HepG2 (cell line): ENCODE results near the gene ARL8A. TPM values are rescaled to one million over a fixed set of nuclear protein-coding genes. Genes with fewer than 3 reads are reported as not detected.

Experiments used
- ATAC-seq: fragments of 200-7000 bp; cut with Tn5 transposase; 3 replicates; pipeline ENCODE4 v1.9.1; 2020; ENCODE audit warnings: mild to moderate bottlenecking, moderate library complexity
- BruUV-seq: library from RNA; stranded (reverse); fragments of 400-500 nt; replicated peaks from 2 replicates; lab custom pipeline; 2021; lab: Mats Ljungman, UMichigan
- CTCF ChIA-PET: fragments of 300-600 bp; formaldehyde crosslinking; extraction: SDS; loops from one replicate; lab custom pipeline; 2021; ENCODE audit warnings: low total read pairs, inconsistent platforms, low intra/inter-chr PET ratio; lab: Yijun Ruan, JAX
- POLR2A ChIA-PET: fragments of 350-600 bp; sonication (Branson Sonifier 250); formaldehyde crosslinking; loops from one replicate; lab custom pipeline; 2020; ENCODE audit warnings: antibody characterized with exemption, inconsistent platforms; lab: Yijun Ruan, JAX
- DNase-seq: peaks from one replicate; pipeline ENCODE4 v3.0.0-alpha.2; 2015; ENCODE audit warnings: low spot score
- FAIRE-seq: peaks from 3 replicates; lab custom pipeline; 2011; peaks lifted over from hg19 to GRCh38; lab: Jason Lieb, UNC
- H2AFZ ChIP-seq: one replicate; pipeline ENCODE4 v1.6.1; 2011; ENCODE audit warnings: low read length, inconsistent platforms
- H3K27ac ChIP-seq: fragments of 300-600 bp; 3 replicates; pipeline ENCODE4 v1.8.0; 2011; ENCODE audit warnings: mixed run types, mild to moderate bottlenecking, mixed read lengths, low read length, inconsistent platforms; ENCODE audit not compliant: insufficient read depth; ENCODE audit errors: extremely low read length
- H3K27me3 ChIP-seq, 2 experiments: fragments of 200-600 bp in 1 of 2; 2 replicates in 1 of 2; 3 replicates in 1 of 2; pipeline versions ENCODE4 v1.6.0 to v1.8.0; 2011; ENCODE audit warnings: low read length in 2 of 2, mild to moderate bottlenecking in 2 of 2, moderate library complexity in 2 of 2, inconsistent platforms in 1 of 2; ENCODE audit not compliant: insufficient read depth in 2 of 2, control insufficient read depth in 1 of 2
- H3K36me3 ChIP-seq, 2 experiments: fragments of 200-600 bp in 1 of 2; replicated peaks in 1 of 2; 2 replicates in 1 of 2; 3 replicates in 1 of 2; pipeline versions ENCODE4 v1.5.1 to v1.8.0; 2011; ENCODE audit warnings: low read length in 2 of 2, inconsistent platforms in 1 of 2; ENCODE audit not compliant: insufficient read depth in 2 of 2, control insufficient read depth in 1 of 2
- H3K4me1 ChIP-seq: 2 replicates; pipeline ENCODE4 v1.5.1; 2012; ENCODE audit warnings: low read length, inconsistent platforms; ENCODE audit not compliant: insufficient read depth
- H3K4me2 ChIP-seq: 2 replicates; pipeline ENCODE4 v1.6.0; 2011; ENCODE audit warnings: low read depth, low read length, inconsistent platforms
- H3K4me3 ChIP-seq, 3 experiments: fragments of 200-600 bp in 1 of 3; sonication (generic), shearing (Covaris generic) in 1 of 3; replicated peaks in 1 of 3; 2 replicates each; pipeline ENCODE4 v1.5.1; 2011 to 2016; ENCODE audit warnings: low read length in 3 of 3, inconsistent platforms in 2 of 3, low read depth in 2 of 3, mild to moderate bottlenecking in 2 of 3, control low read depth in 1 of 3, mixed read lengths in 1 of 3; ENCODE audit not compliant: insufficient read depth in 1 of 3
- H3K79me2 ChIP-seq: one replicate; pipeline ENCODE4 v1.6.1; 2011; ENCODE audit warnings: low read length, inconsistent platforms; ENCODE audit not compliant: insufficient read depth
- H3K9ac ChIP-seq: 2 replicates; pipeline ENCODE4 v1.6.0; 2011; ENCODE audit warnings: mild to moderate bottlenecking, low read depth, low read length, inconsistent platforms; ENCODE audit not compliant: insufficient read depth
- H3K9me3 ChIP-seq: 2 replicates; pipeline ENCODE4 v1.5.1; 2012; ENCODE audit warnings: mild to moderate bottlenecking, low read length
- H4K20me1 ChIP-seq: 2 replicates; pipeline ENCODE4 v1.6.0; 2011; ENCODE audit warnings: inconsistent platforms, mild to moderate bottlenecking, low read length, moderate library complexity; ENCODE audit not compliant: insufficient read depth
- ARHGAP35 ChIP-seq: sonication (generic); formaldehyde crosslinking; IDR thresholded peaks from 2 replicates; pipeline ENCODE4 v1.9.0; 2022; ENCODE audit warnings: mild to moderate bottlenecking, inconsistent platforms, moderate library complexity, missing genetic modification reagents, borderline replicate concordance
- ATF7 ChIP-seq, 2 experiments: fragments of 450-650 bp in 1 of 2; sonication (generic) in 1 of 2; formaldehyde crosslinking in 1 of 2; IDR thresholded peaks; 2 replicates each; pipeline versions ENCODE4 v1.4.0 to v1.6.1; 2016 to 2020; ENCODE audit warnings: antibody characterized with exemption in 1 of 2, mild to moderate bottlenecking in 1 of 2, missing genetic modification reagents in 1 of 2
- BRCA1 ChIP-seq: sonication (generic); formaldehyde crosslinking; IDR thresholded peaks from 2 replicates; pipeline ENCODE4 v1.4.0; 2020; ENCODE audit warnings: missing genetic modification reagents
- HNF1B ChIP-seq: sonication (generic); formaldehyde crosslinking; IDR thresholded peaks from 2 replicates; pipeline ENCODE4 v1.5.1; 2020; ENCODE audit warnings: mild to moderate bottlenecking, moderate library complexity, missing genetic modification reagents
- HNRNPL ChIP-seq: fragments of 200-400 bp; formaldehyde crosslinking; IDR thresholded peaks from 2 replicates; pipeline ENCODE4 v1.6.1; 2017; ENCODE audit warnings: mild to moderate bottlenecking, low read depth, low read length
- NBN ChIP-seq: fragments of 450-650 bp; conservative IDR thresholded peaks from 2 replicates; pipeline ENCODE4 v1.6.1; 2017
- NFE2 ChIP-seq: sonication (generic); formaldehyde crosslinking; IDR thresholded peaks from 2 replicates; pipeline ENCODE4 v1.4.0; 2020; ENCODE audit warnings: missing genetic modification reagents
- RBM39 ChIP-seq: fragments of 200-400 bp; formaldehyde crosslinking; IDR thresholded peaks from one replicate; pipeline ENCODE4 v1.6.1; 2018; ENCODE audit warnings: antibody characterized with exemption, mild to moderate bottlenecking, low read depth, low read length; ENCODE audit not compliant: poor library complexity, severe bottlenecking
- ZNF431 ChIP-seq: sonication (generic); formaldehyde crosslinking; IDR thresholded peaks from 2 replicates; pipeline ENCODE4 v1.9.0; 2022; ENCODE audit warnings: missing genetic modification reagents, low read depth, mild to moderate bottlenecking, borderline replicate concordance
- WGBS: methylation state at CpG from one replicate; pipeline ENCODE4 v1.1.6; 2017; ENCODE audit warnings: low lambda C conversion rate; 5-methylcytosine and 5-hydroxymethylcytosine counted together
- in situ Hi-C: cut with HindIII; loops from 2 replicates; pipeline ENCODE4 v1.10.0; 2017; ENCODE audit warnings: low pct_unique_long_range_greater_than_20kb; ENCODE audit not compliant: extremely low pct_ligation_motif_present
- intact Hi-C: fragments of 100-400 bp; cut with micrococcal nuclease; formaldehyde crosslinking; loops from one replicate; pipeline ENCODE4 v1.10.0; 2022; ENCODE audit not compliant: unreplicated experiment
- polyA plus RNA-seq, 8 experiments: library from polyadenylated mRNA; depleted of rRNA in 3 of 8; stranded (reverse) in 7 of 8; unstranded in 1 of 8; fragments of >200 nt; fragmentation: Illumina TruSeq in 4 of 8; extraction: Trizol in 4 of 8; gene quantifications; 2 replicates each; pipeline versions ENCODE4 v1.2.1 to v1.2.3, GENCODE V29; 2011 to 2016; ENCODE audit warnings: low read depth in 4 of 8, missing spikeins in 1 of 8, mixed read lengths in 1 of 8; ENCODE audit not compliant: insufficient read depth in 1 of 8
- total RNA-seq, 5 experiments: library from RNA; depleted of rRNA; stranded (reverse); fragments of >200 nt; fragmentation: Illumina TruSeq; extraction: Trizol; gene quantifications; 2 replicates each; pipeline ENCODE4 v1.2.3, GENCODE V29; 2016; ENCODE audit warnings: low read depth in 1 of 5

The ARL8A gene
- total and polyA plus RNA-seq, 2 of the 13 experiments (the other 11 are each of a cell fraction or from before 2014, with no cell fraction given), result 2.7 to 23.4 TPM

GRCh38 chr1:202160377-202160940 lies 15.9 kb upstream of the ARL8A start, which contains the start of gene PTPN7:
TSS of gene PTPN7 (minus strand) at chr1:202160602. CDS start at chr1:202159402, 1,200 bp downstream.
- ATAC-seq, result no peak

More at GRCh38 chr1:202160377-202160940, 15.9 kb upstream of the ARL8A start, which contains the start of gene PTPN7:
- H3K27me3 ChIP-seq, result peaks cover 10 to 65% of the 10 kb centered on the region in 2 experiments; a peak in 4 of 5 replicates
- H3K27ac ChIP-seq, result no peak within 1 kb of the TSS
- TF ChIP-seq RBM39, result peak; percentile 22
- no peak for TF ChIP-seq HNF1B (CRISPR knock-in tag)
- TF ChIP-seq NFE2 (CRISPR knock-in tag), result no peak
- 0 out of 2 replicates have a peak, but pooled peaks have one; percentile 15 for TF ChIP-seq HNRNPL
- no peak for TF ChIP-seq NBN
- TF ChIP-seq ATF7 (IDR thresholded peaks at IDR 0.05), result no peak
- TF ChIP-seq ATF7 (CRISPR knock-in tag; IDR thresholded peaks at IDR 0.05), result no peak
- TF ChIP-seq ZNF431 (CRISPR knock-in tag), result no peak
- no peak for TF ChIP-seq BRCA1 (CRISPR knock-in tag)
- TF ChIP-seq ARHGAP35 (CRISPR knock-in tag), result no peak
- no peak for DNase-seq
- H3K36me3 ChIP-seq, result no peaks in the 10 kb centered on the region
- POLR2A ChIA-PET, result no interaction called here
- no TSS peak for BruUV-seq
- CTCF ChIA-PET, result no interaction called here
- no peak within 1 kb of the TSS for H2AFZ ChIP-seq
- H3K9ac ChIP-seq, result no peak within 1 kb of the TSS
- H4K20me1 ChIP-seq, result no peaks in the 10 kb centered on the region
- no peak within 1 kb of the TSS for H3K4me2 ChIP-seq
- in situ Hi-C loops, result no loop called here
- H3K9me3 ChIP-seq, result no peaks in the 10 kb centered on the region
- H3K4me1 ChIP-seq, result peaks cover 26% of the 10 kb centered on the region
- 44% methylated on average over 12 of the region's 17 CpGs for WGBS
- intact Hi-C loops, result no loop called here
- no peak for FAIRE-seq
- H3K4me3 ChIP-seq, result no peak within 1 kb of the TSS
- no peaks in the 10 kb centered on the region for H3K79me2 ChIP-seq
